HS-5 (cell line): ENCODE measurements around the gene UTRN.

Source experiments
- DNase-seq: peaks from one replicate; pipeline ENCODE4 v3.0.0-alpha.2; 2012; ENCODE audit warnings: low read depth

Gene UTRN

GRCh38 chr6:144283646-144284477 lies 1.3 kb upstream of the UTRN start:
- no peak for DNase-seq

- no peak for DNase-seq
Measured at GRCh38 chr6:144284478-144284782, 705 bp upstream of the UTRN start.

- no peak for DNase-seq
Measured at GRCh38 chr6:144285548-144285797, 338 bp downstream of the UTRN start.

GRCh38 chr6:144285798-144286502 lies 815 bp downstream of the UTRN start:
- DNase-seq: no peak

- peak; percentile 74 for DNase-seq
Measured at GRCh38 chr6:144286503-144287393, 1.6 kb downstream of the UTRN start.

GRCh38 chr6:144289006-144289405 lies 3.9 kb downstream of the UTRN start:
- no peak for DNase-seq

GRCh38 chr6:144292372-144292771 lies 7.2 kb downstream of the UTRN start:
- no peak for DNase-seq

GRCh38 chr6:144294016-144294415 lies 8.9 kb downstream of the UTRN start:
- DNase-seq: peak; percentile 82

GRCh38 chr6:144295211-144295610 lies 10.1 kb downstream of the UTRN start:
- no peak for DNase-seq

- no peak for DNase-seq
Measured at GRCh38 chr6:144295981-144296767, 11.0 kb downstream of the UTRN start.

GRCh38 chr6:144296973-144297372 lies 11.8 kb downstream of the UTRN start:
- no peak for DNase-seq

- DNase-seq: no peak
Measured at GRCh38 chr6:144297511-144298100, 12.5 kb downstream of the UTRN start.

- DNase-seq: no peak
Measured at GRCh38 chr6:144298194-144298593, 13.1 kb downstream of the UTRN start.

- DNase-seq: no peak
Measured at GRCh38 chr6:144298916-144299315, 13.8 kb downstream of the UTRN start.

- DNase-seq: no peak
Measured at GRCh38 chr6:144302701-144303372, 17.7 kb downstream of the UTRN start.

- no peak for DNase-seq
Measured at GRCh38 chr6:144304223-144304848, 19.2 kb downstream of the UTRN start.

- no peak for DNase-seq
Measured at GRCh38 chr6:144305567-144305966, 20.4 kb downstream of the UTRN start.

- no peak for DNase-seq
Measured at GRCh38 chr6:144305985-144306384, 20.9 kb downstream of the UTRN start.

GRCh38 chr6:144307880-144308279 lies 22.7 kb downstream of the UTRN start:
- no peak for DNase-seq

- DNase-seq: no peak
Measured at GRCh38 chr6:144310765-144311164, 25.6 kb downstream of the UTRN start.

GRCh38 chr6:144311361-144311760 lies 26.2 kb downstream of the UTRN start:
- DNase-seq: no peak
